Right lobe of liver (tissue), 6 donors: ENCODE results near the gene CLDN10. TPM values are rescaled to one million over a fixed set of nuclear protein-coding genes. Genes with fewer than 3 reads are reported as not detected.

Experiments used
- ATAC-seq, 4 donors: fragments of 200-7000 bp; cut with Tn5 transposase; one replicate each; pipeline ENCODE4 v1.9.1; 2020; ENCODE audit warnings: mild to moderate bottlenecking in 4 of 4, moderate library complexity in 4 of 4
- DNase-seq, 3 donors: peaks; one replicate each; pipeline ENCODE4 v3.0.0-alpha.2; 2020
- H3K27ac ChIP-seq, 3 donors: fragments of 200-600 bp; one replicate each; pipeline ENCODE4 v1.8.0; 2022
- H3K27me3 ChIP-seq, 2 donors: fragments of 200-600 bp; one replicate each; pipeline ENCODE4 v1.8.0; 2022
- H3K36me3 ChIP-seq, 4 donors: fragments of 200-600 bp; sonication (generic) in 1 of 4; one replicate each; pipeline versions ENCODE4 v1.5.1 to v1.8.0; 2017 to 2022; ENCODE audit warnings: control low read depth in 1 of 4
- H3K4me1 ChIP-seq, 4 donors: fragments of 200-600 bp; sonication (generic) in 1 of 4; one replicate each; pipeline versions ENCODE4 v1.5.1 to v1.8.0; 2017 to 2022; ENCODE audit warnings: control low read depth in 1 of 4
- H3K4me3 ChIP-seq, 3 donors: fragments of 200-600 bp; one replicate each; pipeline ENCODE4 v1.8.0; 2022
- H3K9me3 ChIP-seq, 4 donors: fragments of 200-600 bp; sonication (generic) in 1 of 4; one replicate each; pipeline versions ENCODE4 v1.5.1 to v1.8.0; 2017 to 2022; ENCODE audit warnings: control low read depth in 1 of 4
- POLR2A ChIP-seq: fragments of 450-650 bp; IDR thresholded peaks from one replicate; pipeline ENCODE4 v1.6.1; 2017; ENCODE audit warnings: antibody characterized with exemption, mild to moderate bottlenecking
- WGBS: methylation state at CpG from one replicate; pipeline ENCODE4 v1.1.6; 2018; ENCODE audit warnings: low coverage, low lambda C conversion rate; ENCODE audit not compliant: insufficient coverage; ENCODE audit errors: missing lambda C conversion rate; 5-methylcytosine and 5-hydroxymethylcytosine counted together
- intact Hi-C, 2 donors: fragments of 100-400 bp; cut with DNase I; formaldehyde crosslinking; loops; one replicate each; pipeline versions ENCODE4 v1.11.2 to v1.14.1; 2022
- total RNA-seq, 6 experiments: library from RNA; depleted of rRNA in 2 of 6; stranded (reverse); fragments of >200 nt in 2 of 6; fragmentation: NEBNext Ultra II Directional in 3 of 6; extraction: Animal tissue kit (Norgen Biotek cat#: 25700) in 3 of 6; gene quantifications; one replicate each; pipeline versions ENCODE4 v1.1.0 to v1.2.4, GENCODE V29; 2016 to 2023
- TF ChIP-seq, protein P1 (sequence below), 4 donors: fragments of 200-600 bp in 3 of 4; fragments of 450-650 bp in 1 of 4; IDR thresholded peaks; one replicate each; pipeline versions ENCODE4 v1.5.1 to v1.8.0; 2016 to 2022; ENCODE audit warnings: antibody characterized with exemption in 4 of 4, mild to moderate bottlenecking in 2 of 4
- donor health status: DM: no; HTN: yes; CAD: no.
- donor health status: DM: no; HTN: no; CAD: no.
- donor health status: DM: no; HTN: no; CAD: no.
- donor health status: DM: no; HTN: yes; CAD: no.
- donor health status: DM: no; HTN: yes; CAD: no.

CLDN10 gene
- total RNA-seq, 6 experiments from 2014 or later: 1.1 to 2.0 (median 1.5) TPM

DNA sequence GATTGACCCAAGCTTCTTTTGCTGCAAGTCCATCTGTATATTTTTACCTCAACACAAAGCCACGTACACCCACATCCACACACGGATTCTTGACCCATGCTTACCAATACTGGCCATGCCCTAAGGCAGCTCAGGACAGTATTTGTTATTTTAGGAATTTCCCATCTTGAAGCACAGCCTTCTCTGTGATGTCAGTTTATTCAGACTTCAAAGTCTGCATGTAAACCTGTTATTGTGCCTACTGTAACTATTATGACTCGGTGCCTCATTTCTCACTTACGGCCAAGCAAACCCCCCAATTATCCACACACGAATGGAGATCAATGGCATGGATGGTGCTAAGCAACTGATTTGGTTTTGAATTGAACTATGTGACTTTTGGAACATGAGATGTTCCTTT is 17.5 kb downstream of the CLDN10 start:
- intact Hi-C loops: no loop called here
- ATAC-seq (no peak), DNase-seq (no peak)
- TF ChIP-seq, protein P1, sequence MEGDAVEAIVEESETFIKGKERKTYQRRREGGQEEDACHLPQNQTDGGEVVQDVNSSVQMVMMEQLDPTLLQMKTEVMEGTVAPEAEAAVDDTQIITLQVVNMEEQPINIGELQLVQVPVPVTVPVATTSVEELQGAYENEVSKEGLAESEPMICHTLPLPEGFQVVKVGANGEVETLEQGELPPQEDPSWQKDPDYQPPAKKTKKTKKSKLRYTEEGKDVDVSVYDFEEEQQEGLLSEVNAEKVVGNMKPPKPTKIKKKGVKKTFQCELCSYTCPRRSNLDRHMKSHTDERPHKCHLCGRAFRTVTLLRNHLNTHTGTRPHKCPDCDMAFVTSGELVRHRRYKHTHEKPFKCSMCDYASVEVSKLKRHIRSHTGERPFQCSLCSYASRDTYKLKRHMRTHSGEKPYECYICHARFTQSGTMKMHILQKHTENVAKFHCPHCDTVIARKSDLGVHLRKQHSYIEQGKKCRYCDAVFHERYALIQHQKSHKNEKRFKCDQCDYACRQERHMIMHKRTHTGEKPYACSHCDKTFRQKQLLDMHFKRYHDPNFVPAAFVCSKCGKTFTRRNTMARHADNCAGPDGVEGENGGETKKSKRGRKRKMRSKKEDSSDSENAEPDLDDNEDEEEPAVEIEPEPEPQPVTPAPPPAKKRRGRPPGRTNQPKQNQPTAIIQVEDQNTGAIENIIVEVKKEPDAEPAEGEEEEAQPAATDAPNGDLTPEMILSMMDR (IDR thresholded peaks at IDR 0.05): no peak
- TF ChIP-seq POLR2A: no peak
- Histone ChIP-seq H3K4me3 (no peak overlapping the region), H3K27ac (no peak overlapping the region), H3K27me3 (peaks cover 0 to 4% of the 10 kb centered on the region in 2 donors), H3K4me1 (no peaks in the 10 kb centered on the region), H3K9me3 (no peaks in the 10 kb centered on the region), H3K36me3 (no peaks in the 10 kb centered on the region)
- WGBS: 58% methylated on average over 5 of the region's 5 CpGs

GRCh38 chr13:95571941-95572340 is 19.4 kb downstream of the CLDN10 start:
- Histone ChIP-seq H3K27ac (no peak overlapping the region), H3K4me3 (no peak overlapping the region), H3K4me1 (no peaks in the 10 kb centered on the region), H3K36me3 (no peaks in the 10 kb centered on the region), H3K27me3 (peaks cover 0 to 4% of the 10 kb centered on the region in 2 donors), H3K9me3 (no peaks in the 10 kb centered on the region)
- intact Hi-C loops: no loop called here
- no peak for DNase-seq
- ATAC-seq: no peak
- WGBS: 61% methylated on average over 6 of the region's 6 CpGs
- TF ChIP-seq, protein P1 (IDR thresholded peaks at IDR 0.05): no peak
- TF ChIP-seq POLR2A: no peak

DNA sequence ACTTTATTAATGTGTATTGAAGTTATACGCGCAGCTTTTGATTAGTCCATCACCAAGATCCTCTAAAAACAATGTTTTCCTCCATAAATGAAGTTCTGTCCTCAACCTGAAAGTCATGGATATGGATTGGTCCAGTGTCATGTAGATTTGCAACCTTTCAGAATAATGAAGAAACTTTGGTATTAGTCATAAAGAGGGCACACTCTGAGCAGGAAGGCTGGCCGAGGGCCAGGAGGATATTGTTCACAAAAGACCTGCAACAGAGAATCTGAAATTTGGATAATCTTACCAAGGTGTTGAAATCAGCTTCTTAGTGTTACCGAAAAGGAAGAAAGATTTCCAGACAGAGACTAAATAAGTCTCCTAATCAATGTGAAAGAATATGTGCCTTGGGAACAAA is 20.7 kb downstream of the CLDN10 start:
- Histone ChIP-seq H3K36me3 (no peaks in the 10 kb centered on the region), H3K4me1 (no peaks in the 10 kb centered on the region), H3K27ac (no peak overlapping the region), H3K4me3 (no peak overlapping the region), H3K9me3 (no peaks in the 10 kb centered on the region), H3K27me3 (peaks cover 0 to 4% of the 10 kb centered on the region in 2 donors)
- TF ChIP-seq, protein P1 (IDR thresholded peaks at IDR 0.05): no peak
- no peak for TF ChIP-seq POLR2A
- ATAC-seq (no peak), DNase-seq (no peak)
- WGBS: 86% methylated on average over 4 of the region's 4 CpGs
- intact Hi-C loops: no loop called here

DNA sequence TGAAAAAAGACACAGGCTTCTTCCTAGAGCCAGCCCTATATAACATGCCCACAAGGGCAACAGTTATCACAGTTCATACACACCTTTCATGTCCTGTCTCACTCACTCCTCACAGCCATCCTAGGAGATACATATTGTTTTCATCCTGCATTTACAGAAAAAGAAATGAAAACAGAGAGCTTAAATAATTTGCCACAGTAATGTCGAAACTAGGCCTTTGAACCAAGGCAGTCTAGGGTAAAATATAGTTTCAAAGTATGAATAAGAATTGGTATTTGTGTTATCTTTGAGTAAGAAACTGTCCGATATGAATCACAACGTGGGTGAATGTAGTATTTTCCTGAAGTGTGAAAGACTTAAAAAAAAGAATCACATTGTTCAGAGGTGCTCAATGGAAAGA is 26.8 kb downstream of the CLDN10 start:
- H3K36me3 ChIP-seq: no peaks in the 10 kb centered on the region
- intact Hi-C loops: no loop called here
- no peaks in the 10 kb centered on the region for H3K27me3 ChIP-seq
- no peak overlapping the region for H3K27ac ChIP-seq
- H3K9me3 ChIP-seq: no peaks in the 10 kb centered on the region
- no peak for DNase-seq
- H3K4me3 ChIP-seq: no peak overlapping the region
- no peak for TF ChIP-seq POLR2A
- TF ChIP-seq, protein P1 (IDR thresholded peaks at IDR 0.05): no peak
- H3K4me1 ChIP-seq: no peaks in the 10 kb centered on the region
- 47% methylated on average over 3 of the region's 3 CpGs for WGBS
- ATAC-seq: no peak

DNA sequence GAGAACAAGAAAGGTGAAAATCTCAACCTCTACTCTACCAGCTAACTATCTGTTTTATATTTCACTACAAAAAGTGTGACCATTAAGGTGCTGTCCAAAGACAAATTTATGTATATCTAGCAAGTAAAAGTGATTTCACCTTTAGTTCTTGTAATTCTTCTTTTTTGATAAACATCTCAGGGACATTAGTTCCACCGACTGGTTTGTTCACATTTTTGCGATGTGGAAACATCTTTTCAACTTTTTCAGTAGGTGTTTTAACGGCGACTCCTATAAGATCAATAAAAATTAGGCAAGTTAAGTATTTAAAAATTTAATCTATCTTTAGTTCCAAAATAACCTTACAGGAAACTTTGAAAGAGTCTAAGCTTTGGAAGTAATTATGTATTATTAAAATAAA is 33.3 kb downstream of the CLDN10 start:
- no peaks in the 10 kb centered on the region for H3K4me1 ChIP-seq
- H3K4me3 ChIP-seq: no peak overlapping the region
- H3K27me3 ChIP-seq: no peaks in the 10 kb centered on the region
- TF ChIP-seq, protein P1 (IDR thresholded peaks at IDR 0.05): no peak
- TF ChIP-seq POLR2A: no peak
- intact Hi-C loops: no loop called here
- WGBS: 64% methylated on average over 4 of the region's 4 CpGs
- no peak for DNase-seq
- H3K27ac ChIP-seq: no peak overlapping the region
- no peaks in the 10 kb centered on the region for H3K9me3 ChIP-seq
- ATAC-seq: no peak
- H3K36me3 ChIP-seq: no peaks in the 10 kb centered on the region
